ENCODE measurements around the gene KBTBD3. TPM values are rescaled to one million over a fixed set of nuclear protein-coding genes. Genes with fewer than 3 reads are reported as not detected.
"Not testable (repeated sequence)": the region's sequence is repeated elsewhere in the genome, so short reads cannot be mapped to it uniquely, and the experiment has no call there.

KBTBD3 gene
- total RNA-seq, 1 donor from 2014 or later: 3.7 TPM

DNA sequence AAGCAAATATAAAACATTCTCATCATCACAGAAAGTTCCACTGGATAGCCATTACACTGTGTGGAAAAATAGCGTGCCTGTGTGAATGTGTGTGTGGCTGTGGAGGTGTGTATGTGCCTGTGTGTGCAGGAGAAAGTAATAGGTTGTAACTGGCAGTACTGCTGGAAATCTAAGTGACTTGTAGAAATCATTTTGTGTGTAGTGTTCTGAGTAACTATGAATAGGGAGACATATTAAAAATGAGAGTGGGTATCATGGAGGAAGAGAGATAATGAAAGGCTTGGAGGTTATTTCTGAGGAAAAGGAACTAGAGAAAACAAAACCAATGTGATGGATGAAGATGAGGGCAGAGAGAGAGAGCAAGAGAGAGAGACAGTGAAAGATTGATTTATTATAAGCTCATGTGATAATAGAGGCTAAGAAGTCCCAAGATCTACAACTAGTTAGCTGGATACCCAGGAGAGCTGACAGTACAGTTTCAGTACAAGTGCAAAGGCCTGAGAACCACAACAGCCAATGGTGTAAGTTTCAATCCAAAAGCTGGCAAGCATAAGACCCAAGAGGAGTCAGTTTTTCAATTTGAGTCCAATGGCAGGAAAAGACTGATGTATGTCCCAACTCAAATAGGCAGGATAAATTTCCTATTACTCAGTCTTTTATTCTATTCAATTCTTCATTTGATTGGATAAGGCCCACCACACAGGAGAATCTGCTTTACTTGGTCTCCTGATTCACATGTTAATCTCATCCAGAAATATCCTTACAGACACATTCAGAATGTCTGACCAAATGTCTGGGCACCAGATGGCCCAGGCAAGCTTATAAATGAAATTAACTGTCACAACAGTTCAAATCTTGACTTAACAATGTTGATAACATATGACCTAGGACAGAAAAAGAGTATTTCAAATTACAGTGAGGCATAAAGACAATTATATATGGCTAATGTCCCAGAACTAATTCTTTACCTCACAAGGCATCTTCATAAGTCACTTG lies 14.9 kb downstream of the KBTBD3 start:
- DNase-seq (ENCODE audit: low read depth): no peak

GRCh38 chr11:106061249-106061784 lies 15.8 kb downstream of the KBTBD3 start:
- DNase-seq (ENCODE audit: low read depth): no peak

- no peak for DNase-seq (ENCODE audit: low read depth)
These were observed 17.5 kb downstream of the KBTBD3 start for GRCh38 chr11:106059617-106060016.

DNA sequence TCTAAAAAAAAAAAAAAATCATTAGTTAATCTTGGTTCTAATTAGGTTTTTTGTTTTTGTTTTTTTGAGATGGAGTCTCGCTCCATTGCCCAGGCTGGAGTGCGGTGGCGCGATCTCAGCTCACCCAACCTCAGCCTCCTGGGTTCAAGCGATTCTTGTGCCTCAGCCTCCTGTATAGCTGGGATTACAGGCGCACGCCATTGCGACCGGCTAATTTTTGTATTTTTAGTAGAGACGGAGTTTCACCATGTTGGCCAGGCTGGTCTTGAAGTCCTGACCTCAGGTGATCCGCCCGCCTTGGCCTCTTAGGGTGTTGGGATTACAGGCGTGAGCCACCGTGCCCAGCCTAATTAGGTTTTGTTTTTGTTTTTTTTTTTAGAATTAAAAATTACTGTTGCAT lies 18.8 kb downstream of the KBTBD3 start:
- DNase-seq (ENCODE audit: low read depth): not testable (repeated sequence)

DNA sequence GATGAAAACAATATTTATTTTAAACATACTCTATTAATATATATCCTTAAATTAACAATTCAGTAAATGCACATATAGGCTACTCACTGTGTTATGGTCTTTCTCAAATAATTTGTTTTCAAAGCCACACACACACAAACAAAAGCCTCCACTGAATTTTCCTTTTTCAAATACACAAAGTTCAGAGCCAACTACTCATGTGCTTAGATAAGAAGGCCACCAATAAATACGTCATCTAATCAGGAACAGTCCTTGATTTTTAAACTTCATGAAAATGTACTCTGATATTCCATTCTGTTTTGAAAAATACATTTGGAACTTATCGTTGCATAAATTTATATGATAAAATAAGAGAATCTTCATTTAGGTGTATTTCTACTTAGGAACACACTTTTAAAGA lies 26.0 kb downstream of the KBTBD3 start:
- DNase-seq (ENCODE audit: low read depth): no peak

DNA sequence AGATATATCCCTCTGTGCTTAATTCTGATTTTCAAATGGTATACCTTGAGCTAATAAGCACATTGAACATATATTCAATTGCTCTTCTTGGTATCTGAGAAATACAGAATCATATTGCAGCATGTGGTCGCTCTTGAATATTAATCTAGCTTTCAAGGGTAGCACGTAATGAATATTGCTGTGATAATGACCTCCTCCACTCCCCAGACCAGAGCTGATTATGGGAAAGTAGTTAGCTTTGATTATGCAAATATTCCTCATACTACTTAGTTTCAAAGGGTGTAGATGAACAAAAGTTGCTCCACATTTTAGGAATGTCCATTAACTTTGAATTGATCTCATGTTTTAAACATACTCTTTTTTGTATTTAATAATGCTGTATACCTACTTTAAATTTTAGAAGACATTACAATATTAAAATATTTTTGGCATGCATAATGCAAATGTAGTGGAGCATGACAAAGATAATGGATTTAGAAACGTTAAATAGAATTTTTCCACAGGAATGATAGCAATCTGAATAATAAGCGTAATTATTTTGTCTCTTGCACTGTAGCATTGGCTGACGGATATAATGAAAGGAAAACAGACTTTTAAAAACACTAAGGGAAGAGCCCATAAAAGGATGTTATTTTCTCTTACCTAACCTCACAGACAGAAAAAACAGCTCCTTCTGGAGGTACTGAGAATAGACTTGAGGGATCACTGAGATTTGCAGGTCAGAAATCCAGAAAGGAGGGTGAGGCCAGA lies 27.2 kb downstream of the KBTBD3 start:
- no peak for DNase-seq (ENCODE audit: low read depth)

DNA sequence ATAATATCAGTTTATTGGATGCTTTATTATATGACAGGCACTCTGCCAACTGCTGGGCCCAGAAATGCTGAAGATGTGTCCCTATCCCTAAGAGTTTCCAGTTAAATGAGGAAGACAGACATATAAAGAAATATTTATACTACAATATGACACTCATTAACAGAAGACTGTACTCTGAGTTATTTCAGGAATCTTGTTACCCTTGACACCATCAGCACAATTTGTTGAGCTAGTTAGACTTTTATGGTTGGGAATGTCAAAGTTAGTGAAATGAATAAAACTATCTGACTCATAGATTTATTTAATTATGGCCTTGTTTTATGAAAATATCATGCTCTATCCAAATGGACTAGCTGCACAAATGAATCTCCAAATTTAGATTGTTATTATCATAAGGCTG lies 29.5 kb downstream of the KBTBD3 start:
- no peak for DNase-seq (ENCODE audit: low read depth)

GRCh38 chr11:106043540-106043939 lies 33.6 kb downstream of the KBTBD3 start:
- no peak for DNase-seq (ENCODE audit: low read depth)

GRCh38 chr11:106032861-106033260 lies 44.3 kb downstream of the KBTBD3 start:
- DNase-seq (ENCODE audit: low read depth): no peak

DNA sequence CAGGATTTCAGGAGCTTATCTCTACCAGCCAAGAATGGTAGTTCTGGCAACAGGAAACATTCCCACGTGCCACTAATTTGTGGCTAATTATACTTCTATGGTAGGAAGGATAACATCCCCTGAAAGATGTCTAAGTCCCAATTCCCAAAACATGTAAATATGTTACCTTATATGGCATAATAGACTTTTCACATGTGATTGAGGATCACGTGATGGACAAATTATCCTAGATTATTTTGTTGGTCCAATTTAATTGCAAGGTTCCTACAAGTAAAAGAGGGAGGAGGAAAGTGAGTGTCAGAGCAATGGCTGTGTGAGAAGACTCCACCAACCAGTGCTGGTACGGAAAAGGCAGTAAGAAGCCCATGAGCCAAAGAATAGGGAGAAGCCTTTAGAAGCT lies 45.2 kb downstream of the KBTBD3 start:
- no peak for DNase-seq (ENCODE audit: low read depth)

DNA sequence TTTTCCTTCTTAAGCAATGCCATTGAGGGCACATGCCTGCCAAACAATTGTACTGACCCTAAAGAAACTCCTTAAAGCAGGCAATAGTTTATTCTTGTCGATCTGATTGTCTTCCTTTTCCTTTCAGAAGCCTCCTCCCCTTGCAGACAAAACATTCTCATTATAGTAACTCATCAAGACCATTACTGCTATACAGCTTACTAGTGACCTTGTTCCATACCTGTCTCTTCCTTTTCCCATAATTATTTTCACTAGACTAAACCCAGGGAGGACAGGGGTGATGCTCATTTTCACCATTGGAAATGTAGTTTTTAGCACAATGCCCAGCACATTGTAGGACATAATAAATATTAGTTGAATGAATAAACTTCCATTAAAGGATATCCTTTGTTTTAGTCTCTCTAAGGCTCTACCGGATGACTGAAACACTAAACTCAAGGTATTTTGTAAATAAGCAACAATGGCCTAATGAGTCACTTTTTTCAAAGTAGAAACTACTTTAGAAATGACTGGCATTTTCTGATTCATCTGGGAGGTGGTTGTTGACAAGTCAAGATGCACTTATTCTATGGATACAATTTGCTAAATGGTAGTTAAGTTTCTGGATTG lies 45.8 kb downstream of the KBTBD3 start:
- no peak for DNase-seq (ENCODE audit: low read depth)

DNA sequence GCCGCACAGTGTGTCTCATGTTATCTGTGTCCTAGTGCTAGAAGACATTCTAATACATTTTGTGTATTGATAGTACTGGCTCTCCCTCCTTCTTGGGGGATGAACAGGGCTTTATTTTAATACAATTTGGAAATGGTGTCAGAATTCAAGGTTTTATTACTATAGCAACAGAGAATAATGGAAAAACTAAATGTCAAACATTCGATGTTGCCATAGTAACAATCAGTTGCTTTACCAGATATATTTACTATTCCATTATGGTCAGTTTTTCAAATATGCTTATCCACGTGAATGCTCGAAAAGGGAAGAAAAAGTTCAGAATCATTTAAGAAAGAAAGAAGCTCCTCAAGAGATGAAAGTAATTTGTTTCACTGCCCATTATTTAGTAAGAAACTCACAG lies 46.5 kb downstream of the KBTBD3 start:
- no peak for DNase-seq (ENCODE audit: low read depth)

GRCh38 chr11:106022795-106023275 lies 54.3 kb downstream of the KBTBD3 start:
- DNase-seq (ENCODE audit: low read depth): no peak

DNA sequence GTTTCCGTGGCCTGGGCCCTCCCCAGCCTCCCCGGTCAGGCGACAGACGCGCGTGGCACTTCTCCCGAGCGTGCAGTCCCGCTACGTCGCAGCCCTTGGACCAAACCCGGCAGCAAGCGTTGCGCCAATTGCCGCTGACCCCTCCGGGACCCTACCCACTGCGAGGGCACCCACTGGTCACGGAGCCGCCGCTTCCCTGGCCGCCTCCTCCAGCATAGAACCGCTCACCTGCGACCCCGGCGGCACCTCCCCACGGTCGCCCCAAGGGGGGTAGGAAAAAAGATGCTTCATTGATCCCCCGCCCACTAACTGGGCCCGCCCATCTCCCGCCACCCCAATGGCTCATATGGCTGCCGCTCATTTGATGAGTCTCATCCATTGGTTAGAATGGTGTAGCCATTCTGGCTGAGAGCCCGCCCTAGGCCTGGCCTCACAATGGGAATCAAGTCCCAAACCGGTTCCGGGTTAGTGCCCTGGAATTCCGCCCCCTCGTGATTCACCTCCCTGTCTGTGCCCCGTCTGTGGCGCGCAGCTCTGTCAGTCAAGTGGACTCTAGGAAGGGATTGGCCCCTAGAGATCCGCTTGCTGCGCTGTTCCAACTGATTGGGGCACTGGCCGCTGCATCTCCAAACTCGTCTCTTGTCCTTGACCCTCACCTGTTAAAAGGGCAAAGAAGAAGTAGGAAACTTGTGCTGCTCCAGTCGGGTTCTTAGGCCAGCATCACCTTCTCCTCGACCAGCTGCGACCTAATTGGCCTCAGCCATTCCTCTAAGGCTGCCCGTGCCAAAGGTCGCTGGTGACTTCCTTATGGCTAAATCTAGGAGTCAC lies 55.0 kb downstream of the KBTBD3 start, which contains the start of gene MSANTD4:
Gene MSANTD4 (minus strand): TSS at position 274 of the 828 bp plus-strand sequence. CDS start 11,323 bp downstream, outside the sequence.
- DNase-seq (ENCODE audit: low read depth): peak; percentile 100

DNA sequence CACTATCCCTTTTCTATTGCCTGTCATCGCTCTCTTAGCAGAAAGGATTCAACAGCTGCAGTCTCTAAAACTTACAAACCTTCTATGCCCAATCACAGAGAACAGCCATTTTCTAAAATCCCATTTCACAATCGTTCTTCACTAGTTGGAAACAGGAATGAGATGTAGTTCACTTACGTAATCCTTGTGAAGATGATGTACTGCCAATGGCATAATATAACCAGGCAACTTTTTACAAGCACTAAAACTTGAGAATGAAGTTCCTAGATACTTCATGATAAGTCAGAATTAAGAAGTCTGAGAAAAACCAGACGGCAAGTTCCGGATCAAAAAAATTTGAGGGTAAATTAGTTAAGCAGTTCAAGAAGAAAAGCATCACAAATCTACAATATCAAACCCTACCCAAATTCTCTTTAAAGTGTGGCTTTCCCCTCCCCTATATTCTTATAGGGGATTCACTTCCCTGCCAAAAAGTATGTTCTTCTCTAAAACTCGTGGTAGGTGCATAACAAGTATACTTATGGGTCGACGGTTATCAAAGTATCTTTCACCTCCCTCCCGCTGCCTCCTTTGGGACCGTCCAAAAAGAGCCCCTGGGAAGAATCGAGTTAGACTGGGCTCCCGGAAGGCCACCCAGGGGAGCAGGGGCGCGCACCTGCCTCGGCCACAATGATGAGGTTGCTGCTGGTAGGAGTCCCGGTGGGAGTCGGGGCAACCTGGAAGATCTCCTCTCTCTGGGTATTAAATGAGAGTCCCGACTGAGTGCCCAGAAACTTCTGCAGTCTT lies 55.8 kb downstream of the KBTBD3 start:
- DNase-seq (ENCODE audit: low read depth): peak; percentile 25

DNA sequence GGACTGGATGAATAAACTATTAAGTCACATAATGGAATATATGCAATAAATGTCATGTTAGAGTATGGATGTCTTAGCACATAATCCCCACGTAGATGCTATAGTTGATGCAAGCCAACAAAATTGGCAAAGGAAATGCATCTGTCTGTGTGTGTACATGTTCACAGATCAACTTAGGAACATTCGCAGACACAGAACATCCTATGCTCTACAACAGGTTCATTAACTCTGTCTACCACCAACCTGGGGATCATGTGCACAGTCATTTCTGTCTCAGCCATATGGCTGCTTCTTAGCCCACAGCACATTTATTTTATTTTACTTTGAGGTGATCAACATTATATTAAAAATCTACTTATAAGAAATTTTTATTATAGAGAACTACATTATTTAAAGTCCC lies 60.1 kb downstream of the KBTBD3 start:
- DNase-seq (ENCODE audit: low read depth): no peak

- DNase-seq (ENCODE audit: low read depth): no peak
These were observed 62.1 kb downstream of the KBTBD3 start for GRCh38 chr11:106015066-106015465.

GRCh38 chr11:106014620-106015019 lies 62.5 kb downstream of the KBTBD3 start:
- DNase-seq (ENCODE audit: low read depth): no peak

DNA sequence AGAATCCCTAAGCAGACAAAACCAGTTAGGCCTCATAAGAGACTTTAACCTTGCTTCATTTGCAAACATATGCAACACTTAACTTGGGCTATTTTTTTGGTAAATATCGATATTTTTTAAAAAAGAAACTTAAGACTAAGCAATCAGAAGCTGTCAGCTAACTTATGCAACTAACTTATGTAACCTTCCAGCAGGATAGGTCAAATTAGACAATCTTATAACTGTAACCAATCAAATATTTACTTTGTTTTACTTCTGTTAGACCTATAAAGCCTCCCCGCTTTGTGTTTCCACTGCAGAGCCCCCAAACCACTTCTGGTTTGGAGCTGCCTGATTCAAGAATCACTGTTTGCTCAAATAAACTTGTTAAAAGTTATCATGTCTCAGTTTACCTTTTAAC lies 63.1 kb downstream of the KBTBD3 start:
- no peak for DNase-seq (ENCODE audit: low read depth)

DNA sequence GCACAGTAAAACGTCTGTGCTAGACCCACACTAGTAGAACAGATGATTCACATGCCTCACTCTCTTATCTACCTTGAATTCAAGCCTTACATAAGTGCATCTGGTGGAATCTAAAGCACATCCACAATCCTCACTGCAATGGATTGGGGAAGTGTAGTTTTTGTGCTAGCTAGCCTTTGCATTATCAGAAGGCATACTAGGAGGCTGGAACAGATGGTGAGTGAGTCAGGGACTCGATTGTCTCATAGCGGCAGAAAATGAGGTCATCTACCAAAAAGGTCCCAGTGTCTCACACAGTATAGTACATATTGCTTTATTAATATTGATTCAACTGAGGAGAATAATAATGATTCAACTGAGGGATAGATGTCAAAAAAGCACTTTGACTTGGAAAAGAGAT lies 64.4 kb downstream of the KBTBD3 start:
- DNase-seq (ENCODE audit: low read depth): peak; percentile 89
